Calu3 (cell line): ENCODE results near the gene SLC8A1. TPM values are rescaled to one million over a fixed set of nuclear protein-coding genes. Genes with fewer than 3 reads are reported as not detected.

Source experiments
- BruUV-seq: library from RNA; stranded (reverse); fragments of 400-500 nt; replicated peaks from 2 replicates; lab custom pipeline; 2021; lab: Mats Ljungman, UMichigan
- CTCF ChIA-PET: fragments of 300-600 bp; sonication (Branson Sonifier 250); formaldehyde crosslinking; loops from one replicate; lab custom pipeline; 2022; ENCODE audit warnings: antibody characterized with exemption; lab: Charles Lee
- DNase-seq: peaks from one replicate; pipeline ENCODE4 v3.0.0; 2022
- H3K27ac Mint-ChIP-seq: one replicate; pipeline ENCODE4 v1.8.0; 2022; ENCODE audit warnings: mixed read lengths; ENCODE audit not compliant: unreplicated experiment
- H3K27me3 Mint-ChIP-seq: one replicate; pipeline ENCODE4 v1.8.0; 2022; ENCODE audit warnings: mixed read lengths; ENCODE audit not compliant: unreplicated experiment
- H3K36me3 Mint-ChIP-seq: one replicate; pipeline ENCODE4 v1.8.0; 2022; ENCODE audit warnings: mild to moderate bottlenecking, moderate library complexity, mixed read lengths; ENCODE audit not compliant: insufficient read depth, unreplicated experiment
- H3K4me1 Mint-ChIP-seq: one replicate; pipeline ENCODE4 v1.8.0; 2022; ENCODE audit warnings: mild to moderate bottlenecking, low read depth, mixed read lengths; ENCODE audit not compliant: unreplicated experiment
- H3K4me3 Mint-ChIP-seq: one replicate; pipeline ENCODE4 v1.8.0; 2022; ENCODE audit warnings: mild to moderate bottlenecking, low read depth, moderate library complexity, mixed read lengths; ENCODE audit not compliant: unreplicated experiment
- H3K9me3 Mint-ChIP-seq: one replicate; pipeline ENCODE4 v1.8.0; 2022; ENCODE audit warnings: low read depth, mixed read lengths; ENCODE audit not compliant: unreplicated experiment
- CTCF ChIP-seq: fragments of 200-600 bp; IDR thresholded peaks from one replicate; pipeline ENCODE4 v1.8.0; 2022; ENCODE audit warnings: antibody characterized with exemption; ENCODE audit not compliant: unreplicated experiment
- intact Hi-C: fragments of 100-400 bp; cut with micrococcal nuclease; formaldehyde crosslinking; loops from one replicate; pipeline ENCODE4 v1.10.0; 2022; ENCODE audit not compliant: unreplicated experiment
- total RNA-seq: library from RNA; stranded (reverse); gene quantifications from 2 replicates; pipeline ENCODE4 v1.2.3, GENCODE V29; 2022

The SLC8A1 gene
- total RNA-seq, 1 experiment from 2014 or later, result 0.05 TPM

GRCh38 chr2:40329739-40330030, 122.2 kb downstream of the SLC8A1 start:
- Mint-ChIP-seq H3K36me3 (no peaks in the 10 kb centered on the region), H3K27me3 (no peaks in the 10 kb centered on the region)
- TF ChIP-seq CTCF, result no peak

DNA sequence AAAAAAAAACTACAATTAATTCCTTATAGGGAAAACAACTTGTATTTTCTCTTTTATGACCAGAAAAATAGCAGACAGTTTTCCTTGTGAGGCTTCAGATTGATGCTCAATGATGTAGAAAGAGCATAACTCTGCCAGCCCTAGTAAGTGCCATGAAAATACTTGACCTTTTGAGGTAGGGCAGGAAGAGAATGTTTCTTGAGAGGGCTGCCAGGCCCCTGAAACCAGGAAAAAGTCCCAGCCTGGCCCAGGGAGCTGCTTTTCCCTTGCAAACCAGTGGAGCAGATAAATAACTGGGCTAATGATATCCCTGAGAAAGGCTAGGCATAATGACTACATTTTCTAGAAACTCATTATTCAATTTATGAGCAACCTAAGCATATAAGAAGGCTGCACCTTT, 126.8 kb downstream of the SLC8A1 start:
- no peak overlapping the region for H3K4me3 Mint-ChIP-seq
- no peak for DNase-seq
- no TSS peak for BruUV-seq
- CTCF ChIA-PET, result no interaction called here
- TF ChIP-seq CTCF, result no peak
- intact Hi-C loops, result no loop called here
- no peaks in the 10 kb centered on the region for H3K36me3 Mint-ChIP-seq
- no peaks in the 10 kb centered on the region for H3K9me3 Mint-ChIP-seq
- H3K4me1 Mint-ChIP-seq, result no peaks in the 10 kb centered on the region
- H3K27ac Mint-ChIP-seq, result no peak overlapping the region
- no peaks in the 10 kb centered on the region for H3K27me3 Mint-ChIP-seq

More at GRCh38 chr2:40329739-40330030, 122.2 kb downstream of the SLC8A1 start:
- no TSS peak for BruUV-seq
- DNase-seq, result no peak
- Mint-ChIP-seq H3K9me3 (no peaks in the 10 kb centered on the region), H3K4me3 (no peak overlapping the region), H3K4me1 (peaks cover 11% of the 10 kb centered on the region), H3K27ac (no peak overlapping the region)
- CTCF ChIA-PET, result no interaction called here
- intact Hi-C loops, result no loop called here

DNA sequence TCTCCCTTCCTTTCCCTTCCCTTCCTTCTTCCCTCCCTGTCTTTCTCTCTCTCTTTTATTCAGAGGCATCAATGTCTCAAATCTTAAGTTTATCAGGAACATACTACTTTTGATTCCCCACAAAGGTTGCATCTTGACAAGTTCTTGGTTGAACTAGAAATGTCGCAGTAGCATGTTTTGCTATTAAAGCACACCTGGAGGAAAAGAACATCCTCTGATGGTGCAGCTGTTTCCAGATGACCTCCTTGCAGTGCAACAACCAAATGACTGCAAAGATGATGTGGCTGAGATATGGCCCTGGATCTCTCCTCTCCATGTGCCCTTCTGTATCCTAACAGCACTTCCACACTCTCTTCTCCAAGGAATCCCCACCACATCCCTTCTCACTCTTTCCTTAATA, 127.2 kb downstream of the SLC8A1 start:
- CTCF ChIA-PET, result interaction anchor here (0.6 kb wide), 1 partner anchor 284 kb away, joined by 5 read pairs; no protein-coding TSS in a partner anchor
- H3K9me3 Mint-ChIP-seq, result no peaks in the 10 kb centered on the region
- H3K4me3 Mint-ChIP-seq, result no peak overlapping the region
- H3K4me1 Mint-ChIP-seq, result no peaks in the 10 kb centered on the region
- H3K27ac Mint-ChIP-seq, result no peak overlapping the region
- no peak for DNase-seq
- no TSS peak for BruUV-seq
- no peak for TF ChIP-seq CTCF
- H3K27me3 Mint-ChIP-seq, result no peaks in the 10 kb centered on the region
- intact Hi-C loops, result no loop called here
- no peaks in the 10 kb centered on the region for H3K36me3 Mint-ChIP-seq

DNA sequence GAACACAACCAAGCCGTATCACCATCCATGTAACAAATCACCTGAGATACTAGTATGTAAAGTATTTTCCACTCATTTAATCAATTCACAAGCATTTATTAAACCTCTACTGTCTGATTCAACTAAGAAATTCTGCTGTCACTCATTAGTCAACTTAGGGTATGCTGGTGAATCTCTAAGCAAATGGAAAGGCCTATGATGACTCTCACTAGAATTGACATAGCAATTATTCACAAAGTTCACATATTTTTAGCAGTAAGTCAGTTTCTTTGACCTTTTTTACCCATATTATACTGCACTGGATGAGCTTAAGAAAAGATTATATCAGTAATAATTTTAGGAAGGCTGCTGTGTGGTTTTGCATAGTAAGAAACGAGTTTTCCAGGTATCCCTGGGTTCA, 130.1 kb downstream of the SLC8A1 start:
- intact Hi-C loops, result no loop called here
- CTCF ChIA-PET, result no interaction called here
- Mint-ChIP-seq H3K27me3 (no peaks in the 10 kb centered on the region), H3K27ac (no peak overlapping the region), H3K4me1 (no peaks in the 10 kb centered on the region), H3K4me3 (no peak overlapping the region), H3K36me3 (no peaks in the 10 kb centered on the region), H3K9me3 (no peaks in the 10 kb centered on the region)
- BruUV-seq, result no TSS peak
- DNase-seq, result no peak
- TF ChIP-seq CTCF, result no peak
